Liver (tissue), 9 donors: ENCODE data around the gene INO80B. TPM values are rescaled to one million over a fixed set of nuclear protein-coding genes. Genes with fewer than 3 reads are reported as not detected.

Experiments
- DNase-seq: peaks from one replicate; pipeline ENCODE4 v3.0.0-alpha.2; 2017; ENCODE audit warnings: low spot score
- H3K27ac ChIP-seq, 2 donors: one replicate each; pipeline ENCODE4 v1.7.0; 2013; ENCODE audit warnings: inconsistent platforms in 2 of 2, low read length in 2 of 2, control low read depth in 1 of 2, low read depth in 1 of 2, mild to moderate bottlenecking in 1 of 2
- H3K27me3 ChIP-seq, 4 donors: one replicate each; pipeline versions ENCODE4 v1.6.1 to v1.7.0; 2013; ENCODE audit warnings: low read length in 3 of 4, inconsistent platforms in 1 of 4, mild to moderate bottlenecking in 1 of 4, moderate library complexity in 1 of 4; ENCODE audit not compliant: control insufficient read depth in 4 of 4, insufficient read depth in 4 of 4
- H3K36me3 ChIP-seq, 4 donors: one replicate each; pipeline versions ENCODE4 v1.6.1 to v1.7.0; 2013; ENCODE audit warnings: low read length in 3 of 4, mild to moderate bottlenecking in 3 of 4, low read depth in 1 of 4, moderate library complexity in 1 of 4; ENCODE audit not compliant: control insufficient read depth in 4 of 4, insufficient read depth in 3 of 4
- H3K4me1 ChIP-seq, 4 donors: one replicate each; pipeline versions ENCODE4 v1.6.1 to v1.7.0; 2013; ENCODE audit warnings: low read length in 3 of 4, mild to moderate bottlenecking in 3 of 4, moderate library complexity in 1 of 4; ENCODE audit not compliant: control insufficient read depth in 4 of 4, insufficient read depth in 4 of 4
- H3K4me3 ChIP-seq, 3 donors: one replicate each; pipeline versions ENCODE4 v1.6.1 to v1.7.0; 2013; ENCODE audit warnings: low read length in 3 of 3, control low read depth in 1 of 3, low read depth in 1 of 3, mild to moderate bottlenecking in 1 of 3
- H3K9ac ChIP-seq, 2 donors: one replicate each; pipeline ENCODE4 v1.7.0; 2013; ENCODE audit warnings: low read length in 2 of 2, mild to moderate bottlenecking in 2 of 2, moderate library complexity in 2 of 2, control low read depth in 1 of 2, low read depth in 1 of 2
- H3K9me3 ChIP-seq, 4 donors: one replicate each; pipeline versions ENCODE4 v1.6.1 to v1.7.0; 2013; ENCODE audit warnings: low read length in 3 of 4; ENCODE audit not compliant: control insufficient read depth in 4 of 4
- EGR1 ChIP-seq, 2 donors: IDR thresholded peaks; 2 replicates each; pipeline ENCODE4 v1.6.1; 2016 to 2018; ENCODE audit warnings: antibody characterized with exemption in 2 of 2, low read depth in 2 of 2
- FOXA1 ChIP-seq: IDR thresholded peaks from 2 replicates; pipeline ENCODE4 v1.6.1; 2016; ENCODE audit warnings: antibody characterized with exemption
- FOXA2 ChIP-seq: IDR thresholded peaks from 2 replicates; pipeline ENCODE4 v1.6.1; 2016; ENCODE audit warnings: antibody characterized with exemption
- GABPA ChIP-seq, 2 donors: IDR thresholded peaks in 1 of 2; conservative IDR thresholded peaks in 1 of 2; 2 replicates each; pipeline ENCODE4 v1.6.1; 2016; ENCODE audit warnings: antibody characterized with exemption in 2 of 2, mild to moderate bottlenecking in 1 of 2, moderate library complexity in 1 of 2
- HNF4A ChIP-seq, 2 donors: conservative IDR thresholded peaks; 2 replicates each; pipeline ENCODE4 v1.6.1; 2016; ENCODE audit warnings: antibody characterized with exemption in 2 of 2, mild to moderate bottlenecking in 2 of 2
- HNF4G ChIP-seq: IDR thresholded peaks from 2 replicates; pipeline ENCODE4 v1.6.1; 2016; ENCODE audit warnings: antibody characterized with exemption
- JUND ChIP-seq, 2 donors: IDR thresholded peaks; 2 replicates each; pipeline ENCODE4 v1.6.1; 2016; ENCODE audit warnings: antibody characterized with exemption in 2 of 2
- NR2F2 ChIP-seq: IDR thresholded peaks from 2 replicates; pipeline ENCODE4 v1.6.1; 2016; ENCODE audit warnings: antibody characterized with exemption
- RAD21 ChIP-seq, 2 donors: IDR thresholded peaks; 2 replicates each; pipeline ENCODE4 v1.6.1; 2016; ENCODE audit warnings: antibody characterized with exemption in 2 of 2, mild to moderate bottlenecking in 2 of 2
- RXRA ChIP-seq, 2 donors: IDR thresholded peaks; 2 replicates each; pipeline ENCODE4 v1.6.1; 2017 to 2018; ENCODE audit warnings: antibody characterized with exemption in 2 of 2, mild to moderate bottlenecking in 1 of 2
- SP1 ChIP-seq: IDR thresholded peaks from 2 replicates; pipeline ENCODE4 v1.6.1; 2018; ENCODE audit warnings: antibody characterized with exemption, mild to moderate bottlenecking
- TAF1 ChIP-seq: conservative IDR thresholded peaks from 2 replicates; pipeline ENCODE4 v1.6.1; 2016; ENCODE audit warnings: antibody characterized with exemption, mild to moderate bottlenecking
- YY1 ChIP-seq: IDR thresholded peaks from 2 replicates; pipeline ENCODE4 v1.6.1; 2016; ENCODE audit warnings: antibody characterized with exemption, mild to moderate bottlenecking
- WGBS: extraction: QIAGEN DNeasy Blood & Tissue Kit; methylation state at CpG from one replicate; pipeline ENCODE4 v1.1.7; 2013; 5-methylcytosine and 5-hydroxymethylcytosine counted together
- polyA plus RNA-seq, 2 donors: library from polyadenylated mRNA; stranded (reverse) in 1 of 2; unstranded in 1 of 2; fragments of 200-250 nt in 1 of 2; fragments of >200 nt in 1 of 2; fragmentation: Nextera tagmentation in 1 of 2; extraction: Ambion mirVana in 1 of 2; gene quantifications; one replicate each; pipeline versions ENCODE4 v1.2.1 to v1.2.3, GENCODE V29; 2013 to 2015
- total RNA-seq, 2 donors: library from RNA; depleted of rRNA; stranded (reverse); fragments of >200 nt; gene quantifications; one replicate each; pipeline ENCODE4 v1.2.3, GENCODE V29; 2014
- TF ChIP-seq, protein P1 (sequence below): IDR thresholded peaks from 2 replicates; pipeline ENCODE4 v1.6.1; 2016; ENCODE audit warnings: antibody characterized with exemption, mild to moderate bottlenecking
- TF ChIP-seq, protein P2 (sequence below): fragments of 150-350 bp; IDR thresholded peaks from 2 replicates; pipeline ENCODE4 v1.5.1; 2017; ENCODE audit warnings: improper control_type of control experiment, low read depth, low read length; ENCODE audit not compliant: missing input control
- TF ChIP-seq, protein P3 (sequence below): IDR thresholded peaks from 2 replicates; pipeline ENCODE4 v1.6.1; 2016; ENCODE audit warnings: antibody characterized with exemption
- TF ChIP-seq, protein P4 (sequence below): IDR thresholded peaks from 2 replicates; pipeline ENCODE4 v1.6.1; 2016; ENCODE audit warnings: antibody characterized with exemption
- TF ChIP-seq, protein P5 (sequence below): IDR thresholded peaks from 2 replicates; pipeline ENCODE4 v1.6.1; 2016; ENCODE audit warnings: antibody characterized with exemption
- donor health status: healthy.
- donor health status: healthy.
- donor health status: healthy.
- donor health status: healthy.
- donor health status: healthy.

INO80B gene
- total and polyA plus RNA-seq, 4 donors: 2.7 to 14.8 (median 10.5) TPM

DNA sequence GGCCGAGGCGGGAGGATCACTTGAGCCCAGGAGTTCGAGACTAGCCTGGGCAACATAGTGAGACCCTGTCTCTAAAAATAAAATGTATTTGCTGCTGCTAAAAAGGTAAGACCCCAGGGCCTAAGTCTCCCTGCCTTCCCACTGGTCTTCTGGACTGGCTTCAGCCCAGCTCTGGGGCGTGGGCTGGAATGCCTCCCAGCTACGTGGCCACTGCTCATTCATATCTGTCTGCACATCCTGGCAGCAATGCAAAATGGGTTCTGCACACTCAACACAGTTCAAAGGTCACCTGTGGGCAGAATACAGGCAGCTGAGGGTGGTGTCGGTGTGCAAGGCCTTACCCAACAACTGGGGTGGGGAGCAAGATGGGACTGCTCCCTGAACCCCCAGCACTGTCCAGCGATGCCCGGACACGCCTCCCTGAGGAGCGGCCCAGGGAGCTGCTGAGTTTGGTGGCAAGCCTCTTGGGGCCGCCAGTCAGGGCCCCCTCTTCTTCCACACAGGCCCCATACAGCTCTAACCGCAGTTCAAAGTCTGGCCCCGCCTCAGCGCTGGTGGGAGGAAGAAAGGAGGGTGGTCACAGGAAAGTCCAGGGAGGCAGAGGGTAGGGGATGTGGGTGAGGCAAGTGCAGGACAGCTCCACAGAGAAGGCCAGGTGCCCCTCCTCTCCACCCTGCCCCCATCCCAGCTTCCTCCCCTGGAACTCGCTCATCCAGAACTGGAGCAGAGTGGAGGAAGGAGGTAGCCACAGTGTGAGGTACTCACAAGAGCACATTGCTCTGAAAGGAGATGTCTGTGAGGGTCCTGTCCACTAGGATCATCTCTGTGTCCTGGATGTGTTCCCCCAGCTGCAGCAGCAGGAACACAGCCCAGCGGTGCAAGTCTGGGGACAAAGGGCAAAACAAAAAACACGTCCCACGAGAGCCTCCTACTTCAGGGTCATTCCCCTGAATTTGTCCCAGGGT is 25.1 kb upstream of the INO80B start:
- WGBS: 46% methylated on average over 18 of the region's 18 CpGs
- peak overlapping the region in 2 of 3 donors; percentile 13 to 31 for H3K4me3 ChIP-seq
- peak overlapping the region; percentile 39 to 80 for H3K27ac ChIP-seq
- peaks cover 10 to 53% (median 38%) of the 10 kb centered on the region in 4 donors for H3K36me3 ChIP-seq
- no peaks in the 10 kb centered on the region for H3K9me3 ChIP-seq
- H3K27me3 ChIP-seq: no peaks in the 10 kb centered on the region
- no peak overlapping the region for H3K9ac ChIP-seq
- no peak for DNase-seq
- peaks cover 9 to 42% (median 39%) of the 10 kb centered on the region in 4 donors for H3K4me1 ChIP-seq
- TF ChIP-seq, protein P1, sequence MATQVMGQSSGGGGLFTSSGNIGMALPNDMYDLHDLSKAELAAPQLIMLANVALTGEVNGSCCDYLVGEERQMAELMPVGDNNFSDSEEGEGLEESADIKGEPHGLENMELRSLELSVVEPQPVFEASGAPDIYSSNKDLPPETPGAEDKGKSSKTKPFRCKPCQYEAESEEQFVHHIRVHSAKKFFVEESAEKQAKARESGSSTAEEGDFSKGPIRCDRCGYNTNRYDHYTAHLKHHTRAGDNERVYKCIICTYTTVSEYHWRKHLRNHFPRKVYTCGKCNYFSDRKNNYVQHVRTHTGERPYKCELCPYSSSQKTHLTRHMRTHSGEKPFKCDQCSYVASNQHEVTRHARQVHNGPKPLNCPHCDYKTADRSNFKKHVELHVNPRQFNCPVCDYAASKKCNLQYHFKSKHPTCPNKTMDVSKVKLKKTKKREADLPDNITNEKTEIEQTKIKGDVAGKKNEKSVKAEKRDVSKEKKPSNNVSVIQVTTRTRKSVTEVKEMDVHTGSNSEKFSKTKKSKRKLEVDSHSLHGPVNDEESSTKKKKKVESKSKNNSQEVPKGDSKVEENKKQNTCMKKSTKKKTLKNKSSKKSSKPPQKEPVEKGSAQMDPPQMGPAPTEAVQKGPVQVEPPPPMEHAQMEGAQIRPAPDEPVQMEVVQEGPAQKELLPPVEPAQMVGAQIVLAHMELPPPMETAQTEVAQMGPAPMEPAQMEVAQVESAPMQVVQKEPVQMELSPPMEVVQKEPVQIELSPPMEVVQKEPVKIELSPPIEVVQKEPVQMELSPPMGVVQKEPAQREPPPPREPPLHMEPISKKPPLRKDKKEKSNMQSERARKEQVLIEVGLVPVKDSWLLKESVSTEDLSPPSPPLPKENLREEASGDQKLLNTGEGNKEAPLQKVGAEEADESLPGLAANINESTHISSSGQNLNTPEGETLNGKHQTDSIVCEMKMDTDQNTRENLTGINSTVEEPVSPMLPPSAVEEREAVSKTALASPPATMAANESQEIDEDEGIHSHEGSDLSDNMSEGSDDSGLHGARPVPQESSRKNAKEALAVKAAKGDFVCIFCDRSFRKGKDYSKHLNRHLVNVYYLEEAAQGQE: peak; percentile 57
- TF ChIP-seq, protein P2, sequence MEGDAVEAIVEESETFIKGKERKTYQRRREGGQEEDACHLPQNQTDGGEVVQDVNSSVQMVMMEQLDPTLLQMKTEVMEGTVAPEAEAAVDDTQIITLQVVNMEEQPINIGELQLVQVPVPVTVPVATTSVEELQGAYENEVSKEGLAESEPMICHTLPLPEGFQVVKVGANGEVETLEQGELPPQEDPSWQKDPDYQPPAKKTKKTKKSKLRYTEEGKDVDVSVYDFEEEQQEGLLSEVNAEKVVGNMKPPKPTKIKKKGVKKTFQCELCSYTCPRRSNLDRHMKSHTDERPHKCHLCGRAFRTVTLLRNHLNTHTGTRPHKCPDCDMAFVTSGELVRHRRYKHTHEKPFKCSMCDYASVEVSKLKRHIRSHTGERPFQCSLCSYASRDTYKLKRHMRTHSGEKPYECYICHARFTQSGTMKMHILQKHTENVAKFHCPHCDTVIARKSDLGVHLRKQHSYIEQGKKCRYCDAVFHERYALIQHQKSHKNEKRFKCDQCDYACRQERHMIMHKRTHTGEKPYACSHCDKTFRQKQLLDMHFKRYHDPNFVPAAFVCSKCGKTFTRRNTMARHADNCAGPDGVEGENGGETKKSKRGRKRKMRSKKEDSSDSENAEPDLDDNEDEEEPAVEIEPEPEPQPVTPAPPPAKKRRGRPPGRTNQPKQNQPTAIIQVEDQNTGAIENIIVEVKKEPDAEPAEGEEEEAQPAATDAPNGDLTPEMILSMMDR: no peak
- peak; percentile 88 to 90 for TF ChIP-seq HNF4A (conservative IDR thresholded peaks at IDR 0.05)
- TF ChIP-seq FOXA1: no peak
- peak; percentile 77 for TF ChIP-seq HNF4G
- TF ChIP-seq, protein P3, sequence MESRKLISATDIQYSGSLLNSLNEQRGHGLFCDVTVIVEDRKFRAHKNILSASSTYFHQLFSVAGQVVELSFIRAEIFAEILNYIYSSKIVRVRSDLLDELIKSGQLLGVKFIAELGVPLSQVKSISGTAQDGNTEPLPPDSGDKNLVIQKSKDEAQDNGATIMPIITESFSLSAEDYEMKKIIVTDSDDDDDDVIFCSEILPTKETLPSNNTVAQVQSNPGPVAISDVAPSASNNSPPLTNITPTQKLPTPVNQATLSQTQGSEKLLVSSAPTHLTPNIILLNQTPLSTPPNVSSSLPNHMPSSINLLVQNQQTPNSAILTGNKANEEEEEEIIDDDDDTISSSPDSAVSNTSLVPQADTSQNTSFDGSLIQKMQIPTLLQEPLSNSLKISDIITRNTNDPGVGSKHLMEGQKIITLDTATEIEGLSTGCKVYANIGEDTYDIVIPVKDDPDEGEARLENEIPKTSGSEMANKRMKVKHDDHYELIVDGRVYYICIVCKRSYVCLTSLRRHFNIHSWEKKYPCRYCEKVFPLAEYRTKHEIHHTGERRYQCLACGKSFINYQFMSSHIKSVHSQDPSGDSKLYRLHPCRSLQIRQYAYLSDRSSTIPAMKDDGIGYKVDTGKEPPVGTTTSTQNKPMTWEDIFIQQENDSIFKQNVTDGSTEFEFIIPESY: peak; percentile 36
- TF ChIP-seq, protein P4, sequence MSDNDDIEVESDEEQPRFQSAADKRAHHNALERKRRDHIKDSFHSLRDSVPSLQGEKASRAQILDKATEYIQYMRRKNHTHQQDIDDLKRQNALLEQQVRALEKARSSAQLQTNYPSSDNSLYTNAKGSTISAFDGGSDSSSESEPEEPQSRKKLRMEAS: peak; percentile 34
- peak; percentile 76 for TF ChIP-seq YY1
- peak; percentile 51 for TF ChIP-seq NR2F2
- peak in 1 of 2 donors; percentile 13 for TF ChIP-seq EGR1 (IDR thresholded peaks at IDR 0.05; ENCODE audit: low read depth in 2 of 2)
- TF ChIP-seq FOXA2: no peak
- TF ChIP-seq RAD21 (IDR thresholded peaks at IDR 0.05): peak; percentile 46 to 64
- peak; percentile 89 for TF ChIP-seq SP1
- peak in 1 of 2 donors; percentile 65 for TF ChIP-seq GABPA (IDR thresholded peaks at IDR 0.05 in 1 of 2, conservative IDR thresholded peaks at IDR 0.05 in 1 of 2)
- peak; percentile 87 to 88 for TF ChIP-seq RXRA (IDR thresholded peaks at IDR 0.05)
- TF ChIP-seq TAF1: no peak
- TF ChIP-seq, protein P5, sequence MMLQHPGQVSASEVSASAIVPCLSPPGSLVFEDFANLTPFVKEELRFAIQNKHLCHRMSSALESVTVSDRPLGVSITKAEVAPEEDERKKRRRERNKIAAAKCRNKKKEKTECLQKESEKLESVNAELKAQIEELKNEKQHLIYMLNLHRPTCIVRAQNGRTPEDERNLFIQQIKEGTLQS: peak; percentile 29
- TF ChIP-seq JUND (IDR thresholded peaks at IDR 0.05): peak in 1 of 2 donors; percentile 45
